Fibroblast of mammary gland (primary cell): Measurements from ENCODE around the gene TGM4.
A peak's percentile ranks its signal among the peaks of the same experiment; 100 is the strongest.
"Not testable (repeated sequence)": the region's sequence is repeated elsewhere in the genome, so short reads cannot be mapped to it uniquely, and the experiment has no call there.

ENCODE experiments used
- DNase-seq: peaks from one replicate; pipeline ENCODE4 v3.0.0-alpha.2; 2010; ENCODE audit warnings: low read depth
- H3K4me3 ChIP-seq: 2 replicates; pipeline ENCODE4 v1.5.1; 2011; ENCODE audit warnings: low read depth, mild to moderate bottlenecking, low read length, moderate library complexity; ENCODE audit not compliant: control insufficient read depth
- CTCF ChIP-seq: conservative IDR thresholded peaks from 2 replicates; pipeline ENCODE4 v1.5.1; 2011; ENCODE audit warnings: low read depth, low read length, inconsistent platforms; ENCODE audit not compliant: control insufficient read depth, insufficient read depth

The TGM4 gene

DNA sequence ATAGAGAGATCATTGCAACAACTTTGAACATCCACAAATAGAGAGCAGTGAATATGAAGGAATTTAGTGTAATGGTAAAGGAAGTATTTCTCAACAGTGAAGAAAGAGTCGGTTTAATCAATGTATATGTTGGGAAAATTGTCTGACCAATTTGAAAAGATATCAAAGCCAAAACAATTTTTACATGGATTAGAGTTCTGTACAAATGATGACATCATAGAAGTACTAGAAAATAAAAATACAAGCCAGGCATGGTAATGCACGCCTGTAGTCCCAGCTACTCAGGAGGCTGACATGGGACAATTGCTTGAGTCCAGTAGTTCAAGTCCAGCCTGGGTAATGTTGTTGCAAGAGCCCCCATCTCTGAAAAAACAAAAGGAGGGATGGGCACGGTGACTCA lies 38.7 kb upstream of the TGM4 start:
- no peak for DNase-seq
- TF ChIP-seq CTCF, result no peak
- no peak overlapping the region for H3K4me3 ChIP-seq

DNA sequence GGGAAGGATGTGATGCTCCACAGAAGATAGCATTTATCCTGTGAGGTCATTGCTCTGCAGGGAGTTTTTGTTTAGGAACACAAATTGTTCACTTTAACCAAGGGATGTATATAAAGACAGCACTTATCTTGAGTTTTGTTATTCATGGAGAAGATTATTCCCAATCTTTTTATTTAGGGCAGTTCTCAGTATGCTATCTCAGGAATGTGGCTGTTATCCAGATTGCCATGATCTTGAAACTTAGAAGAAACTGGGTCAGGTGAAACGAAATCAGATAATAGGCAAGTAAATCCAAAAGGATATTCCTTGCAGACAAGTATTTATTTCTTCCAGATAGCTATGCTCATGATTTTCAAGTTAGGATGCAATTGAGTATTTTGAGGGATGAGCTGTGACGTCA lies 32.0 kb upstream of the TGM4 start:
- DNase-seq, result no peak
- no peak overlapping the region for H3K4me3 ChIP-seq
- TF ChIP-seq CTCF, result no peak

DNA sequence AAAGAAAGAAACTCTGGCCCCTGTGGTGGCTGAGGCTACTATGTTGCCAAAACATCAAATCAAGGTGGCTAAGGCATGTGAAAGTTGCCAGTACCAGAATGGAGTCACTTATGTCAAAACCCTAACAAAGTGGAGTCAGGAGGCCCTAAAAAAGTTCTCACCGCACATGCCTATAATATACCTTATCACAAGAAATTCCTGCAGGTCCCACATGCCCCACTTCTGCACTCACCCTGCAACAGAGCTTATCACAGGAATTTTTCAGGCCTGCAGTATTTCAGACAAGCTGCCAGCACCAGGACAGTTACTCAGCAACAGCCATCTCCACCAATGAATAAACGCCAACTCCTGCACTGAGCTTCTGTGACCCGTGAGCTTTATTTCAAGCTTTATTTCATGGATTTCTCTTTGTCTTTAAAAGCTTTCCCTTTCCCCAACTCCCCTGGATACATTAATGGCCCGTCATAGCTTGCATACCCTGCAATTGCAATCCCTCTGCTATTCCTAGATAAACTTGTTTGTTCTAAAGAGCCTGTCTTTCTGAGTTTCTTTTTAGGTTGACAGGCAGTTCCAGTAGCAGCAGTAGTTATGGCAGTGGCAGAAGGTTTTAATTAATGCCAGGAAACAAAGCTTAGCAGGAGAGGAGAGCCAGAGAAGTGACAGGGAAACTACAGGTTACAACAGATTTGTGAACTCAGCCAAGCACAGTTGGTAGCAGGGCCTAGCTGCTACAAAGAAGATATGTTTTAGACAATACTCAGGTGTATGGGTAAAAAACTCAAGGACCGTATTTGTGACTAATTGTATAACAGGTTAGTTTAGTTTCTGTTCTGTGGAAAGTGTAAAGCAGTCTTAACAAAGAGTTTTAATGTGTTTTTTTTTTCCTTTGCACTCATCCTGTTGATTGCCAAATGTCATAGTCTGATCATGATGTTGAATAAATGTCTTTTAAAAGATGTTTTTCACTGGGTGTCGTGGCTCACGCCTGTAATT lies 28.6 kb upstream of the TGM4 start:
- H3K4me3 ChIP-seq, result no peak overlapping the region
- TF ChIP-seq CTCF, result no peak
- peak; percentile 21 for DNase-seq

GRCh38 chr3:44848634-44849033 lies 25.8 kb upstream of the TGM4 start:
- no peak for TF ChIP-seq CTCF
- H3K4me3 ChIP-seq, result no peak overlapping the region
- DNase-seq, result no peak

- not testable (repeated sequence) for DNase-seq, H3K4me3 ChIP-seq
Measured at GRCh38 chr3:44856663-44857062, 17.7 kb upstream of the TGM4 start.

- no peak overlapping the region for H3K4me3 ChIP-seq
- no peak for TF ChIP-seq CTCF
Measured at GRCh38 chr3:44860117-44860516, 14.3 kb upstream of the TGM4 start.

GRCh38 chr3:44861412-44862225 lies 12.8 kb upstream of the TGM4 start, which contains the start of gene TMEM42:
TSS of gene TMEM42 (plus strand) at chr3:44861912. CDS start at chr3:44861925, 13 bp downstream.
- peak; percentile 90 for DNase-seq
- peak; percentile 27 for TF ChIP-seq CTCF
- peak within 1 kb of the TSS; percentile 61 for H3K4me3 ChIP-seq

More at GRCh38 chr3:44860117-44860516, 14.3 kb upstream of the TGM4 start:
- DNase-seq, result no peak
